B cell (primary cell): Measurements from ENCODE around the gene CTDSPL.

Experiments used
- CTCF ChIP-seq: fragments of 200-600 bp; IDR thresholded peaks from one replicate; pipeline ENCODE4 v1.8.0; 2022; ENCODE audit warnings: antibody characterized with exemption, mild to moderate bottlenecking
- EZH2 ChIP-seq: IDR thresholded peaks from 2 replicates; pipeline ENCODE4 v1.6.1; 2012; ENCODE audit warnings: borderline replicate concordance, low read depth, mild to moderate bottlenecking, moderate library complexity, low read length; ENCODE audit not compliant: insufficient read depth, poor library complexity, severe bottlenecking

GRCh38 chr3:38019658-38020341, 158.1 kb downstream of the CTDSPL start:
- TF ChIP-seq EZH2: no peak
- TF ChIP-seq CTCF: no peak
